Vagina (tissue), 2 donors: ENCODE data around the gene STARD10.

Experiments
- CTCF ChIP-seq, 3 experiments: fragments of 450-650 bp in 2 of 3; fragments of 200-600 bp in 1 of 3; sonication (generic) in 1 of 3; IDR thresholded peaks; one replicate each; pipeline ENCODE4 v1.5.1; 2017 to 2019; ENCODE audit warnings: antibody characterized with exemption in 3 of 3, mild to moderate bottlenecking in 2 of 3, moderate library complexity in 2 of 3
- POLR2A ChIP-seq, 2 donors: fragments of 450-650 bp; IDR thresholded peaks; one replicate each; pipeline ENCODE4 v1.6.1; 2017; ENCODE audit warnings: antibody characterized with exemption in 2 of 2, mild to moderate bottlenecking in 2 of 2, moderate library complexity in 2 of 2
- POLR2AphosphoS5 ChIP-seq, 2 donors: sonication (generic); formaldehyde crosslinking; IDR thresholded peaks; one replicate each; pipeline ENCODE4 v1.9.0; 2017; ENCODE audit warnings: antibody characterized with exemption in 2 of 2, mild to moderate bottlenecking in 2 of 2, low read depth in 1 of 2; ENCODE audit not compliant: insufficient read depth in 1 of 2

- TF ChIP-seq CTCF (IDR thresholded peaks at IDR 0.05) (no peak), POLR2AphosphoS5 (IDR thresholded peaks at IDR 0.05; ENCODE audit: insufficient read depth in 1 of 2, low read depth in 1 of 2) (no peak), POLR2A (IDR thresholded peaks at IDR 0.05) (no peak)
Observed at GRCh38 chr11:72727521-72727920, 66.3 kb downstream of the STARD10 start.
